GM21723 (cell line): ENCODE results near the gene TMEM62.
"Not testable (repeated sequence)": the region's sequence is repeated elsewhere in the genome, so short reads cannot be mapped to it uniquely, and the experiment has no call there.

Experiments used
- ATAC-seq: cut with Tn5 transposase; IDR thresholded peaks from one replicate; pipeline ENCODE4 v1.9.1; 2021; ENCODE audit warnings: mild to moderate bottlenecking, moderate library complexity; ENCODE audit not compliant: unreplicated experiment

The TMEM62 gene

DNA sequence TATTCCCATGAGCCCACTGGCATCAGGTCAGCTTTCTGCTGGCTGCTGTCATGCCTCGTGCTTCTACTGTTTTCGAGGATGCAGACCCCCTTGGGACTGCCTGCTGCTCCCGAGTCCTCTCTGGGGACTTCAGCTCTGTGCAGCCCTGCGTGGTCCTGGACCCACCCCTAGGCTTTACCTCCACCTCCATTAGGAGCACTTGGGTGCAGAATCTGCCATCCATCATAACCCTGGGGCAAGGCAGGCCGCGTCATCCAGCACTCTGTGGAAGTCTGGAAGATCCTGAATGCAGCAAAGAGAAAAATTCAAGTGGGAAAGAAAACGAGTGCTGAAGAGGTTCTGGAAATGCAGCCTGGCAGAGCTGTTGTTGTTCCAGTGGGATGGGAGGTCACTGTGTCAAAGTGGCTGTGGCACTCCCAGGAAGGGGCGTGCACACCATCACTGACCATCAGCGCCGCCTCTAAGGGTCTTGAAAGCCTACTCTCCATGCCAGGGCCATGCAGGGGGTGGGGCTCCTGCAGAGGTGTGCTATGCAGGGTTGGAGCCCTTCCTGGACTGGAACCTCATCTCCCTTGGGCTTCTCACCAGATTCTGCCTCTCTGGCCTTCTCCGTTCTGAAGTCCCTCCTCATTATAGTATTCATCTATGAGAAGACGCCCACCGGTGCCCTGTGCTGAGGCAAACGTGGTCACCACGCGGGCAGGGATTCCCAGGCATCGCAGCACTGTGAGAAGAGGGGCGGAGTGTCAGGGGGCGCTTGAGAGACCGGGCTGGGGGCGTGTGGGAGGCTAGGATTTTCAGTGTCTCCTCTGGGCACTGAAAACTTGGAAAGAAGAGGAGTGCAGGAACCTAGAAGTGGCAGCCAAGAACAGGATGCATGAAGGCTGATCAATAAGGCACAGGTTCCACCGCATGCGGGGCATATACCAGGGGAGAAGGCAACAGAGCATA lies 74.9 kb downstream of the TMEM62 start:
- no peak for ATAC-seq

DNA sequence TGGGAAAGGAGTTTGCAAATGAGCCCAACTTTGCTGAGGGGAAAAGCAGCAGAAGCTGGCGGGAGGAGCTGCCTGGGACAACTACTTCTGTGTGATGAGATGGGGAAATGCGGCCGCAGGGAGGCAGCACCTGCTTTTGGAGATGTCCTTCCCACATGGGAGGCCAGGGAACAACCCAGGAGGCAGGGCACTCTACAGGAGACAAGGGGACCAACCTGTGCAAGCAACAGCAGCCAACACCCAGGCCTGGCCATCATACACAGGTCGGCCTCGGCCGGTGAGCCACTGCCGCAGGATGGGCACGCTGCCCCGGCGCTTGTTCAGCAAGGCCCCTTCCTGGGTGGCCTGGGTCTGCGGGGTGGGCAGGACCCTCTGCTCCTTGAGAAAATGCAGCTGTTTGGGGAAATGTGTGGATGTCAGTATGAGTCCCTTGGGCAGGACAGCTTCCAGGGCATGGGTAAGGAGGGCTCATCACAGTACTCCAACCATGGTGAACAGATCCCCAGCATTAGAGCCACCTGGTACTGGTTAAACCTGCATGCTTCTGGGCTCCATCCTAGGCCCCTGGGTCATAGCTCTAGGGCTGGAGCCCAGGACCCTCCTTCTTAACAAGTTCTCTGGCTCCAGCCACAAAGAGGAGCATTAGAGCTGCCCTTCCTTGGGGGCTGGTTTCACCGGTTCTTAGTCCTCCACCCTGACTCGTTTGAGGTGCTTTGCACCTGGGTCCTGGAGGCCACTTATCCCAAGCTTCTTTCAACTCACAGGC lies 75.9 kb downstream of the TMEM62 start:
- ATAC-seq = no peak

DNA sequence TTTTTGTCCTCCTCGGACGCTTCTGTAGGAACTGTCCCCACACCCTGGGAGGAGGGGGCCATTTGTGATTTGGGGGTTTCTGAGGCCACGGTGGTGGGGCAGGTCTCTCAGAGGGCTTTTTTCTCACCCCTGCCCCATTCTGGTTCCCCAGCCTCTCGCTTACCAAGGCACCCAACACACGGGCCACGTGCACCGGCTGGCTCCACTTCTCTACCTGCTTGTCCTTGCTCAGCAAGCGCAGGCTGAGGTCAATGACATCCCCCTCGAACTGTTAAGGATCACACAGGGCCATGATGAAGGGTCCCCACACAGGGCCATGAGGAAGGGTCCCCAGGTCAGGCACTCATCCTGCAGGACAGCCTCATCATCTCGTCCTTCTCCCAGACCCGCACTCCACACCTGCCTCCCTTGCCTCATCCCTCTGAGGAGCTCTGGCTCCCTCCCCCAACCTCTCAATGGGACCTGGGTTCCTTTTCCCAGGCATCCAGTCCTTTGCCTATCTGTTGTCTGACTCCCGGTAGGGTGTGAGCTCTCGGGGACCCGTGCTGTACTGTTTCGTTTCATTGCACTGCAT lies 76.9 kb downstream of the TMEM62 start:
- no peak for ATAC-seq

DNA sequence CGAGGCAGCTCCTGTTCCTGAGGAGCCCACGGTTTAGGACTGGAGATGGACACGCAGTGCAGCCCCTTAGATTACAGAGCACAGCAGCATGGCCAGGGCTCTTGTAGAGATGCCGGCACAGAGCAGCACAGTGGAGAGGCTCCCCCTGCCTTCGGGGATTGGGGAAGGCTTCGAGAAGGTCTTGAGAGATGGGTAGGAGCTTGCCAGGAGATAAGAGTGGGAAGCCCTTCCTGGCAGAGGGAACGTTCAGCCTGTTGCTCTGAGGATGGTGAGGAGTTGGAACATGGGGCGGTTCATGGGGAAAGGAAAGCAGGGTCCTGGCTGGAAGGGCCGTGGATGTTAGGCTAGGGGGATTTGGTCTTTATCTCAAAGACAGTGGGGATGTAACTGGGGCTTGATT lies 77.4 kb downstream of the TMEM62 start:
- ATAC-seq = no peak

DNA sequence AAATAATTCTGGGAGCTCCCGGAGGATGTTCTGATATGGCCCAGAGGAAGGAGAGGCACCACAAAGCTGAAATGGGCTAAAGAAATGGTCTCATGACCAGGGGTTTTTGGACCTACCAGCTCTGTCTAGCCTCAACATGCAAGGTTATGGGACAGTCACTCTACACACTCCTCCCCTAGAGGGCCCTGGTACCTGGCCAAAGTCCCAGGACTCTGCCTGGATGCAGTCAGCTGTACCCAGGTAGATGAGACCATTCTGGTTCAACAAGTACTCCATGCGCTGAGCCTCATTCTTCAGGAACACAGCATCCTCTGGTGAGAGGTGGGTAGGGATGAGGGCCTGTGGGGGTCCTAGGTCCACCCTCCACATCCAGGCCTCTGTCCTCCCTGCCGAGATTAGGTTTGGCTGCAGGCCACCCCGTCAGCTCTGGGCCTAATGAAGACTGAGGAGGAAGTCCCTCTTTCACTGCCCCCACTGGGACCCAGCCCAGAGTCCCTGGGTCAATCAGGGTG lies 77.9 kb downstream of the TMEM62 start:
- ATAC-seq = no peak

DNA sequence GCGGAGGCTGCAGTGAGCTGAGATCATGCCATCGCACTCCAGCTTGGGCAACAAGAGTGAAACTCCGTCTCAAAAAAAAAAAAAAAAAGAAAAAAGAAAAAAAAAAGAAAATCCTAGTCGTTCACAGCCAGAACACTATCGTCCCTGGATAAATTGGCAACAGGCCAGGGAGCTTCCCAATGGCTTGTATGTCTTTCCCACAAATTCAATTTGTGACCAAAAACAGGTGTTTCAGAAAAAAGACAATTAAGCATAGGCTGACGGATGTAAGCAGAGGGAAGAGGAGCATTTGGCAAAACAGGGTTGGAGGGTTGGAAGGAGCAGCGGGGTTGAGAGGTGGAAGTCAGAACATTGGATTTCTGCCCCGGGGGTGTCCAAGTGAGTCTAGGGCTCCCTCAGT lies 78.9 kb downstream of the TMEM62 start:
- ATAC-seq = no peak

DNA sequence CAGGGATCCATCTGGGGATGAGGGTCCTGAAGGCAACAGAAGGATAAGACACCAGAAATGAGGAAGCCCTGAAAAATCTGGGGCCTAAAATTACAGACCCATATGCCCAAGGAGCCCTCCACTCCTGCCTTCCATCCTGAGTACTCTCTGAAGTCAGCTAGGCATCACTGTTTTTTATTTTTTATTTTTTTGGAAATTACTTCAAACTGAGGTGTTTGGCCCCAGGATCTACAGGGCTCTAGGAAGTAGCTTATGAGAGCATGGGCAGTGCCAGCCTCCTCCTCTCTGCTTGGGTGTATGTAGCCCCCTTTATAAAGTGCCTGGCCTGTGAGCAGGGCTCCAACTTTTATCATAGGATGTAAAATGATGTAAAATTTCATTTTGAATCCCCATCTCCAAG lies 79.6 kb downstream of the TMEM62 start:
- no peak for ATAC-seq

DNA sequence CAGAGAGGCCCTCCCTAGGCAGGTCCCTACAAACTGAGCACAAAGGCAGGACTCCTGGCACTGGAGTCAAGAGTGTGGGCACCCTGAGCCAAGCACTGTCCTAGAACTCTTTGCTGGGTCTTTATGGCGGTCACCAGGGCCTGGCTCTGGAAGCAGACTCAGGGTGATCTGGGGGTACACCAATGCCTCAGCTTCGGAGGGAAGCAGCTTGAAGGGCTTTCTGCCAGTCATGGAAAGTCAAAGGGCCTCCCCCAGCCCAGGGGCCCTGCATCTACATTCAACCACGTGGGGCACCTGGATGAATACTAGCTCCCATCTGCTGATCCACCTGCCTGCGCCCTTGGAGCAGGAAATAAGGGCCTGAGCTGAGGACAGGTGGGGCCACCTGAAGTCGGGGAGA lies 80.1 kb downstream of the TMEM62 start:
- ATAC-seq = no peak

DNA sequence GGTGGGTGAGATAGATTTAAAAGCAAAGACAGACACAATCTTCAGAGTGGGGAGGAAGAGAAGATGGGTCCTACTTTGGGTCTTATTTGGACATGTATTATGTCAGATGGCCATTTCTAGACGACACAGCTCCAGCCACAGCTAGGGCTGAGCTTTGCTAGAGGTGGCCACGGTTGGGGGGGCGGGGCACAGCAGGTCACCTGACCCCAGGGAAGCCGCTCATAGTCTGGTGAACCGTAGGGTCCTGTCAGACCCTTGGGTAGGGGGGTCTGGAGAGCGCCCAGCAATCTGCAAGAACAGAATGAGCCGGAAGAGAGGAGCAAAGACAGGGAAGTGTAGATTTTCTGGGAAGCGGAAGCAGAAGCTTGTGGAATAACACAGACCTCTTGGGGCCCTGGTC lies 80.8 kb downstream of the TMEM62 start:
- ATAC-seq = no peak

DNA sequence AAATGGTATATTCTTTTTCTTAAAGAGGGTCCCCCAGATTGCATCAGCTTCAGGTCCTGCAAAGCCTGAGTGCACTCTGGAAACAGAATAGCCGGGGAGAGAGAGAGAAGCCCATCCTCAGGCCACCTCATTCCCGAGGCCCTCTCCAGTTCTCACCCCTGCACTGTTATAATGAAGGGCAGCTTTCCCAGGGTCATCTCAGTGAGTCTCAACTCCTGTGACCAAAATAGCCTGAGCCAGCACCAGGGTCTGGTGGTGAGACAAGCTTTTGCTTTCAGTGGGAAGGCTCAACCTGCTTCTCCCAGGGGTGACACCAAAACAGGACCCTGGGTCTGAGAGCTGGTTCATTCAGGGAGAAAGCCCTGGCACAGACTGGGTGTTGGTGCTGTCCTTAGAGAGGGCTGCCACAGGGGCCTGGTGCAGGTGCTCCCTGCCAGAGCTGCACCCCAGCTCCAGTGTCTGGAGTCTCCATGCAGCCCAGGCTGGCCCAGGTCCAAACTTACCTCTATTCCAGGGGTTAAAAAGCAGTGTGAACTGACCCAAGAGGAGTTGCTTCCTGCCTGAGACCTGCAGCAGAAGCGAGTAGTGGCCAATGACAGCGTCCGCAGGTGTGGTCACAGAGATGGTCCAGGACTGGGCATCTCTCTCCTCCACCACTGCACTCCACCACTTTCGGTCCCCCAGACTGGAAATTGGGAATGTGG lies 81.4 kb downstream of the TMEM62 start:
- ATAC-seq = no peak

DNA sequence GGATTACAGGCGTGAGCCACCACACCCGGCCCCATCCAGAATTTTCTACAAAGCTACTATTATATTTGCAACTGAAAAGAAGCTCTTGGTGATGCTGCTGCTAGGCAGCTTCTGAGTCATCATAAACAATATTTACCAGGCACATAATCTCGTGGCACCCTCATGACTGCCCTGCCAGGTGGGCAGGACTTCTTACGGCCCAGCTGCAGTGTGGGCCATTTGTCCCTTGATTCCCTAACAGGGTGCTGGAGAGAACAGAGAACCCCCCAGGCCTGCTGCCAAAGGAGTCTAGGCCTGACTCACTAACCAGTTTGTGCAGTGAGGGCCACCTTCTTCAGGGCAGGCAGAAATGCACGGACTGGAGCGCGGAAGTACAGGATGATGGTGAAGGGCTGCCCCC lies 82.6 kb downstream of the TMEM62 start:
- ATAC-seq = no peak

DNA sequence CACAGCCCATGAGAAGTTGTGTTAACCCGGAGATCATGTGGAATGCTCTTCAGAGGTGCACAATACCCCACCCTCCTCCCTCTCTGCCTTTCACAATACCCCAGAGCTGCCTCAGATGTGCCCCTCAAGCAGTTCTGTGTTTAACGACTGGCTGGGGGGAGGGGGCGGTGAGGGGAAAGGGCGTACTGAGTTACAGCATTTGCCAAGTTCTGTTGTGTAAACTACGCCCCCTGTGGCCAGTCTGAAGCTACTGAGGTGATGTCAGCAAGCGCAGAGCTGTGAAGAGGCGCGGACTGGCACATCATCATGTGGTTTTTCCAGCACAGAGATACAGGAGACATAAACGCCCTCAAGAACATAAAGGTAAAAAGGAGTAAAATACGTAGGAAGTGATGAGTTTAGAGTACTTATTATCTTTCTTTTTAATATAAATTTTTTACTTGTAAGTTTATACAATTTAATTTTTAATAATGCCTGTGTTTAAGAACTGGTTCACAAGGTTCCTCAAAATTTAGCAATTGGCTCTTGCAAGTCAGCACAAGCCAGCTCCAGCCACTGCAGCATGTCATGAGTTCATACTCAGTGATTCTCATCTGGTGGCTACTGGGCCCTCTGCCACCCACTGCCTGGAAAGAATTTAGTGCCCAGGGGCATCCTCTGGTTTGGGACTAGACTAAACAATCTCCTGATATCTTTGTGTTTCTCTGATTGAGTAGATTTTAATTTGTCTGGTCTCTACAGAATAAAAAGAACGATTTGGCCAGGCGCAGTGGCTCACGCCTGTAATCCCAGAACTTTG lies 85.7 kb downstream of the TMEM62 start:
- no peak for ATAC-seq

DNA sequence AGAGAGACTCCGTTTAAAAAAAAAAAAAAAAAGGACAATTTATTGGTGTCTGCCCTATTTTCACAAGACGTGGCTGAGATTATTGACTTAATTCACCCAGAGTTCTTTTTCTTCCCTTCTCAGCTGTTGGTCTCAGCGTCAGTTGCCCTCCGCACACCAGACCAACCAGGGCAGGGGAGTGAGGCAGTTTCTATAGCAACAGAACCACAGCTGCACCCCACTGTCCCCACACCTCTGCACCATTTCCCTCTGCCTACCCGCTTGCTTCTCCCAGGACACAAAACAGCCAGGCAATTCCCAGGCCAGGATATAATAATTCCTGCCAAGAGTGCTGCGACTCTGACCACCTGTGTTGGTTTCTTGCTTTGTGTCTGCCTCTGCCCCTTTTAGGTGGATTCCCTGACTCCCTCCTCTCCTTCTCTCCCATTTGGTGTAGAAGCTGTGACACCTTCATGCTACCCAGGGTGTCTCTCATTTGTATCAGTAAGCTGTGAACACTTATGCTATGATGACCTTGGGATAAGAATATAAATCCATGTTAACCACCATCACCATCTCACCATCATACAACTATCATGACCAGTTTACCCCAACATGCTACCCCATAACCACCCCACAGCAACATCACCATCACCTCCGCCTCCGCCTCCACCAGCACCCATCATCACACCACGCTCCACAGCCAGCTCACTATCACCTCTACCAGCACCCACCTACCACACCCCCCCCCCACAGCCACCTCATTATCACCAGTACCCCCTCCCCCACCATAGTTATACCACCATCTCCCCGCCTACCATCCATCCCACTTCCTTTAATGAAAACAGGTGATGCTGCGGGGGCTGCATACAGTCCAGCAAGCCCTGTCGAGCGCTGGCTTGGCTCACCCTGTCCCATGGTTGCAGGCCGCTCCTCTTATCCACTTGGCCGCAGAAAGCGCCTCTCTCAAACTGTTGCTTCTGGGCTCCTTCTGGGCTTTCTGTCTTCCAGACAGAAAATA lies 86.8 kb downstream of the TMEM62 start:
- no peak for ATAC-seq

DNA sequence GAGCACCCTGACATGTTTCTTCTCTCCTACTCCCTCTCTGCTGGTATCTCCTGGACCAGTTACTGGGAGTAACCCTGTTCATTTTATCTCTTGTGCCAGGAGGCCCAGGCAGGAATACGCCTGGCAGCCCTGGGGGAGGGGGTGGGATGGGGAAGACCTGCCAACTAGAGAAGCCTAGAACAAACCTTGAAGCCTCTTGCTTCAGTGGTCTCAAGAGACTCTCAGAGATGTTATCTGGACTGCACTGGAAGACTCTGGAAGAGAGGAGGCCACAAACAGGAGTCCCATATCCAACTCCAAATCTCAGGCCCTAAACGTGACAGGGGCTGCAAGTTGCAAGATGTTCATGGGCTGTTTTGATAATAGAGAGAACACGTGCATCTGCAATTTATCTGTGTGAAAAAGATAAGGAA lies 87.6 kb downstream of the TMEM62 start, which contains the start of gene EPB42:
Gene EPB42, minus strand, starts transcription at position 28 of the 413 bp plus-strand sequence. CDS start 193 bp downstream, outside the sequence.
- ATAC-seq = no peak

DNA sequence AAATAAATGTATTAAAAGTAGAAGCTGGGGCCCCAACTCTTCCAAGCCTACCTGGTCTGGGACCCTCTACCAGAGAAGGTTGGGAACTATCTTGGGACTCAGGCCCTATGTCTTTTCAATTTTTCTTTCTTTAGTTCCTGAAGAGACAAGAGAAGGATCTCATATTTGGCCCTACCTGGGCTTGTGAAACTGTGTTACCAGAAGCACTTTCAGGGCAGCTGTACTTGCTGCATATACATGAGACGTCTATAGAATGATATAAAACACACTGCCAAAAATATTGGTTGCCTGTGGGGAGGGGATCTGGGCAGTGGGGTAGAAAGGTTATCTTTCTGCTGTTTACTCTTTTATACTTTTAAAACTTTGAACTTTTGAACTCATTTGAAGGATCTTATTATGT lies 88.0 kb downstream of the TMEM62 start:
- no peak for ATAC-seq

DNA sequence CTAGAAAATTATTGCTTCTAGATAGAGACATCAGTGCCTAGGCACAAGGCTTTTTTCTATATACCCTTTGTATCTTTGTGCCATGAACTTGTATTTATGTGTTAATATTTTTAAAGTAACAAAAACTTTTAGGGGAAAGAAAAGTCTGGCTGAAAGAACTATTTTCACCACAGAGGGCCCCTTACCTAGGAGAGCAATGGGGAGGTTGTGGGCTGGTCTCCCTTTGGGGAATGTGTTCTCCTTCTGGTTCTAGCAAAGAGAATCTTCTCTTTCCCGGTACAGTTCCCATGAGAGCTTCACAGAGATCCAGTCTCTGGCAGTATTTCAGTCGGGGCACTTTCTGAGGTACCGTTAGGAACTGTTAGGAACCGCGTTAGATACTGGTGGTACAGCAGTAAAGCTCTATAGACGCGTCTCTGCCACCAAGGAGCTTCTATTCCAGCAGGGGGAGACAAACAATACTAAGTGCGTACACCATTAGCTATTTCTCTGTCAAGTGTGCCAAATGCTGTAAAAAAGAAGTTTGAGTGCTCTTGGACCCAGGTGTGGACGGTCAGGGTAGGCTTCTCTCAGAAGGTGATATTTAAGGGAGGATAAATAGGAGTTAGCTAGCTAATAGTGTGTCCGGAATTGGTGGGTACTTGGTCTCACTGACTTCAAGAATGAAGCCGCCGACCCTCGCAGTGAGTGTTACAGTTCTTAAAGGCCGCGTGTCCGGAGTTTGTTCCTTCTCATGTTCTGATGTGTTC lies 92.0 kb downstream of the TMEM62 start:
- ATAC-seq = no peak

DNA sequence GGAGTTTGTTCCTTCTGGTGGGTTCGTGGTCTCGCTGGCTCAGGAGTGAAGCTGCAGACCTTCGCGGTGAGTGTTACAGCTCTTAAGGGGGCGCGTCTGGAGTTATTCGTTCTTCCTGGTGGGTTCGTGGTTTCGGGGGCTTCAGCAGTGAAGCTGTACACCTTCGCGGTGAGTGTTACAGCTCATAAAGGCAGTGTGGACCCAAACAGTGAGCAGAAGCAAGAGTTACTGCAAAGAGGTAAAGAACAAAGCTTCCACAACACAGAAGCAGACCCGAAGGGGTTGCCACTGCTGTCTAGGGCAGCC lies 92.5 kb downstream of the TMEM62 start:
- not testable (repeated sequence) for ATAC-seq
